Lung (tissue), 12 donors: ENCODE data around the gene RFPL1. TPM values are rescaled to one million over a fixed set of nuclear protein-coding genes. Genes with fewer than 3 reads are reported as not detected.

ENCODE experiments used
- ATAC-seq: fragments of 200-7000 bp; cut with Tn5 transposase; one replicate; pipeline ENCODE4 v1.9.1; 2020; ENCODE audit warnings: moderate number of reproducible peaks; ENCODE audit not compliant: insufficient read depth, low FRiP score
- DNase-seq, 3 donors: peaks; one replicate each; pipeline ENCODE4 v3.0.0-alpha.2; 2013 to 2017
- H3K27ac ChIP-seq, 2 donors: one replicate each; pipeline ENCODE4 v1.5.1; 2013; ENCODE audit warnings: mild to moderate bottlenecking in 2 of 2, moderate library complexity in 2 of 2, control low read depth in 1 of 2, inconsistent platforms in 1 of 2, low read depth in 1 of 2, low read length in 1 of 2
- H3K27me3 ChIP-seq, 3 donors: one replicate each; pipeline ENCODE4 v1.5.1; 2013; ENCODE audit warnings: low read length in 2 of 3; ENCODE audit not compliant: control insufficient read depth in 3 of 3, insufficient read depth in 3 of 3
- H3K36me3 ChIP-seq, 4 donors: one replicate each; pipeline ENCODE4 v1.5.1; 2013; ENCODE audit warnings: low read length in 4 of 4, mild to moderate bottlenecking in 1 of 4, moderate library complexity in 1 of 4; ENCODE audit not compliant: control insufficient read depth in 4 of 4, insufficient read depth in 4 of 4
- H3K4me1 ChIP-seq, 5 donors: one replicate each; pipeline ENCODE4 v1.5.1; 2013; ENCODE audit warnings: low read length in 5 of 5, mild to moderate bottlenecking in 2 of 5, moderate library complexity in 1 of 5; ENCODE audit not compliant: control insufficient read depth in 5 of 5, insufficient read depth in 5 of 5
- H3K4me3 ChIP-seq: one replicate; pipeline ENCODE4 v1.5.1; 2013; ENCODE audit warnings: mild to moderate bottlenecking, control low read depth, moderate library complexity
- H3K9ac ChIP-seq, 2 donors: one replicate each; pipeline ENCODE4 v1.5.1; 2013; ENCODE audit warnings: low read length in 2 of 2, control low read depth in 1 of 2; ENCODE audit not compliant: insufficient read depth in 1 of 2
- H3K9me3 ChIP-seq, 4 donors: one replicate each; pipeline ENCODE4 v1.5.1; 2013; ENCODE audit warnings: low read length in 3 of 4, mild to moderate bottlenecking in 1 of 4, moderate library complexity in 1 of 4; ENCODE audit not compliant: control insufficient read depth in 4 of 4, insufficient read depth in 3 of 4
- CTCF ChIP-seq: IDR thresholded peaks from 2 replicates; pipeline ENCODE4 v1.5.1; 2012; ENCODE audit warnings: mild to moderate bottlenecking; ENCODE audit errors: control extremely low read depth, extremely low read depth
- WGBS, 2 donors: extraction: QIAGEN DNeasy Blood & Tissue Kit; methylation state at CpG; one replicate each; pipeline ENCODE4 v1.1.7; 2013; 5-methylcytosine and 5-hydroxymethylcytosine counted together
- polyA plus RNA-seq, 2 donors: library from polyadenylated mRNA; stranded (reverse); fragments of 200-250 nt; gene quantifications; one replicate each; pipeline ENCODE4 v1.2.1, GENCODE V29; 2013
- total RNA-seq, 2 donors: library from RNA; depleted of rRNA in 1 of 2; stranded (reverse); fragments of >200 nt in 1 of 2; gene quantifications; one replicate each; pipeline ENCODE4 v1.2.1, GENCODE V29; 2014 to 2021
- donor health status: control.
- donor health status: control.
- donor health status: Bipolar disorder and iron deficiency.
- donor health status: healthy.
- donor health status: DM: yes; HTN: yes; CAD: no.

RFPL1 gene
- total and polyA plus RNA-seq, 4 donors, result not detected

GRCh38 chr22:29461263-29461662 lies 22.9 kb downstream of the RFPL1 start:
- no peaks in the 10 kb centered on the region for H3K9me3 ChIP-seq
- WGBS, 2 donors, result 90 to 94% methylated on average over 5 of the region's 5 CpGs
- H3K9ac ChIP-seq, result no peak overlapping the region
- no peaks in the 10 kb centered on the region for H3K36me3 ChIP-seq
- ATAC-seq (no peak), DNase-seq (no peak)
- H3K27me3 ChIP-seq, result no peaks in the 10 kb centered on the region
- H3K4me3 ChIP-seq, result no peak overlapping the region
- H3K4me1 ChIP-seq, result no peaks in the 10 kb centered on the region
- H3K27ac ChIP-seq, result no peak overlapping the region
- TF ChIP-seq CTCF, result no peak

GRCh38 chr22:29463629-29464028 lies 25.2 kb downstream of the RFPL1 start:
- H3K4me1 ChIP-seq, result no peaks in the 10 kb centered on the region
- no peaks in the 10 kb centered on the region for H3K27me3 ChIP-seq
- no peak overlapping the region for H3K9ac ChIP-seq
- ATAC-seq (no peak), DNase-seq (no peak)
- no peaks in the 10 kb centered on the region for H3K36me3 ChIP-seq
- 89 to 96% methylated on average over 7 of the region's 7 CpGs for WGBS, 2 donors
- no peaks in the 10 kb centered on the region for H3K9me3 ChIP-seq
- no peak overlapping the region for H3K27ac ChIP-seq
- TF ChIP-seq CTCF, result no peak
- H3K4me3 ChIP-seq, result no peak overlapping the region

GRCh38 chr22:29464581-29464980 lies 26.2 kb downstream of the RFPL1 start:
- whole genome bisulfite sequencing, 2 donors, result 86 to 94% methylated on average over 7 of the region's 7 CpGs
- ATAC-seq (no peak), DNase-seq (no peak)
- H3K27me3 ChIP-seq, result no peaks in the 10 kb centered on the region
- no peak for TF ChIP-seq CTCF
- no peak overlapping the region for H3K4me3 ChIP-seq
- H3K9me3 ChIP-seq, result no peaks in the 10 kb centered on the region
- H3K4me1 ChIP-seq, result no peaks in the 10 kb centered on the region
- no peak overlapping the region for H3K27ac ChIP-seq
- no peak overlapping the region for H3K9ac ChIP-seq
- H3K36me3 ChIP-seq, result no peaks in the 10 kb centered on the region

- ATAC-seq, result peak; percentile 59
- DNase-seq, result peak in 2 of 3 donors; percentile 29 to 42
- Histone ChIP-seq H3K27ac (no peak overlapping the region), H3K9me3 (peaks cover 0 to 6% (median 0%) of the 10 kb centered on the region in 4 donors), H3K4me1 (no peaks in the 10 kb centered on the region), H3K4me3 (no peak overlapping the region), H3K9ac (no peak overlapping the region), H3K27me3 (no peaks in the 10 kb centered on the region), H3K36me3 (no peaks in the 10 kb centered on the region)
- WGBS, 2 donors, result 49 to 50% methylated on average over 9 of the region's 9 CpGs
- no peak for TF ChIP-seq CTCF
Measured at GRCh38 chr22:29469755-29470154, 31.4 kb downstream of the RFPL1 start.
